GM18868 (cell line): Measurements from ENCODE around the gene MVP.
A peak's percentile ranks its signal among the peaks of the same experiment; 100 is the strongest.

Experiments
- ATAC-seq: cut with Tn5 transposase; IDR thresholded peaks from one replicate; pipeline ENCODE4 v1.9.1; 2021; ENCODE audit warnings: mild to moderate bottlenecking, moderate library complexity; ENCODE audit not compliant: unreplicated experiment

Gene MVP

DNA sequence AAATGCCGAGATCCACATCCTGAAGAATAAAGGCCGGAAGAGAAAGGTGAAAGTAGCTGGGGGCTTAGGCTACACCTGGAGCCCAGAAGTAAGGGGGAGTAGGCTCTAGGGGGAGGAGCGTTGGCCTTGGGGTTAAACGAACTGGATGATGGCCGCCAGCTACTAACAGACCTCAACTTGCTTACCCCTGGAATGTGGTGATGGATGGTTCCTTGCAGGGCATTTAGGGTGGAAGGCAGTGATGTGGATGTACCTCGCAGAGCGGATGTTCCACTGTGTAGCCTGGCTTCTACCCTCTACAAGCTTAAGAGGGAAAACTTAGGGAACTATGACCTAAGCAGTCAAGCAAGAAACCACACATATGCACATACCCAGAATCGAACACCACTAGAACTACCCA is 16.2 kb upstream of the MVP start:
- ATAC-seq, result no peak

DNA sequence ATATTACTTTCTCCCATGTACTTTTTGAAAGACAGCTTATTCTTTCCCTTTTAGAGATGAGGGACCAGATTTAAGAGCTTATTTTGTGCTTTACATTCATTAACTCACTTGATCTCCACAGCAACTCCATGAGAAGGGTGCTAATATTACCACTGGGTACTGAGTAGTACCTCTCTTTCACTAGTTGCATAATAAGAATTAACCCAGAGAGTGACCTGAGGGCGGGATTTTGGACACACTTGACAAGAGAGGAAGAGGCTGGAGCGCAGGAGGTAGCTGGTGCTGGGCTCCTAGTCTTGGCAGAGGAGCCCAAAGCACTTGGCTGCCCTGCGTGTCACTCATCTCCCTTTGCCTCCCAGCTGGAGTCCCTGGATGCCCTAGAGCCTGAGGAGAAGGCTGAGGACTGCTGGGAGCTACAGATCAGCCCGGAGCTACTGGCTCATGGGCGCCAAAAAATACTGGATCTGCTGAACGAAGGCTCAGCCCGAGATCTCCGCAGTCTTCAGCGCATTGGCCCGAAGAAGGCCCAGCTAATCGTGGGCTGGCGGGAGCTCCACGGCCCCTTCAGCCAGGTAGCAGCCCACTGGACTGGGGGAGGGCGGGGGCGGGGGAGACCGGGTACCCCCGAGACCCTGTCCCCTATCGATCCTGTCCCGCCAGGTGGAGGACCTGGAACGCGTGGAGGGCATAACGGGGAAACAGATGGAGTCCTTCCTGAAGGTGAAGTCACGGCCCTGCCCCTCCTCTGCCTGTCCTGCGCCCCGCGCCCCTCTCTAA is 15.6 kb upstream of the MVP start:
- ATAC-seq, result no peak

DNA sequence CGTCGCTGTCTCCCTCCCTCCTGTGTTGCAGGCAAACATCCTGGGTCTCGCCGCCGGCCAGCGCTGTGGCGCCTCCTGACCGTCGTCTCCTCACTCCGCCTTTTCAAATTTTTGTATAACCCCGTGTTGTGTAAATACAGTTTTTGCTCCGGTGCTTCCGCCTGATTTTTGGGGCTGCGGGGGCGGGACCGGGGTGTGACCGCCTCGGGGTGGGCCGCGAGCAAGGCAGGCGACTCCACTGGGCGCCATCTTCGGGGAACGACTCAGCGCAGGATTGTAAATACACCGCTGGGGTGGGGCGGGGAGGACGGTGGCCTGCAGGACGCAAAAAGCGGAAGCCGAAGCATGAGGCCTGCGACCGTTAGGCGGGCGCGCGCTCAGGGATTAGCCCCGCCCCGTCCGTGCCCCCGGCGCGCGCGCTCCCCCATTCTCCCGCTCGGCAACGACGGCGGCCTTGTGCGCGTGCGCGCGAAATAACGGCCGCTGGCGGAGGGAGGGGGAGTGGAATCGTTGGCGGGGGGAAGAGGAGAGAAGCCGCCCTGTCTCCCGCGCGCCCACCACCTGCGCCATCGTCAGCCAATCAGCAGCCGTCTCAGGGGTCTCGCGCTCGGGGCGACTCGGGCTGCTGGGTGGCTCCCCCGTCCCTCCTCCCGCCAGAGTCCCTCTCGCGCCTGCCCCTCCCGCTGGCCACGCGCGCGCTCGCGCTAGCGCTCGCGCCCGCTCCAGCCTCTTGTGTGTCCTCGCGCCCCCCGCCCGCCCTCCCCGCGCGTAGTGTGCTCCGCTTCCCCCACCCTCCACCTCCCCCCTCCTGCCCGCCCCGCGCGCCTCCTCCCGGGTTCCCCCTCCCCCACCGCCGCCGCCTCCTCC is 14.8 kb upstream of the MVP start:
- ATAC-seq, result peak; percentile 55

DNA sequence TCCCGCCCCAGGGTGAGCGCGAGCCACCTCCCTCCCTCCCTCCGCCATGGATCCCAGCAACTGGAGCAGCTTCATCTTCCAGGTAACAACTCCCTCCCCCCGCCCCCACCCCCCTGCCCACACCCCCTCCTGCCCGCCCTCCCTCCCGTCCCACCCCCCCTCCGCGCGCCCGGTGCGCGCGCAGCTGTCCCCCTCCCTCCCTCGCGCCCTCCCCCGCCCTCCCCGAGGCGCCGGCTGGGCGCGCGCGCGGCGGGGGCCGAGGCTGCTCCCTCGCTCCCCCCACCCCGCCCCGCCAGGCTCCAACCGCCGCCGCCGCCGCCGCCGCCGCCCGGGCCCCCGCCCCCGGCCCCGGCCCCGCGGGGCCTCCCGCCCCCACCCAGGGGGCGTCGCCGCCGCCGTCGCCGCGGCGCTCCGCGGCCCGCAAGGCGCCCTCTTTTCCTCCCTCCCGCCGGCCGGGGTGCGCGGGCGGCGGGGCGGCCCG is 14.1 kb upstream of the MVP start, which contains the start of gene MAZ:
TSS of gene MAZ (plus strand) at position 431 of the 481 bp plus-strand sequence. CDS start 173 bp downstream, outside the sequence.
- ATAC-seq, result no peak

DNA sequence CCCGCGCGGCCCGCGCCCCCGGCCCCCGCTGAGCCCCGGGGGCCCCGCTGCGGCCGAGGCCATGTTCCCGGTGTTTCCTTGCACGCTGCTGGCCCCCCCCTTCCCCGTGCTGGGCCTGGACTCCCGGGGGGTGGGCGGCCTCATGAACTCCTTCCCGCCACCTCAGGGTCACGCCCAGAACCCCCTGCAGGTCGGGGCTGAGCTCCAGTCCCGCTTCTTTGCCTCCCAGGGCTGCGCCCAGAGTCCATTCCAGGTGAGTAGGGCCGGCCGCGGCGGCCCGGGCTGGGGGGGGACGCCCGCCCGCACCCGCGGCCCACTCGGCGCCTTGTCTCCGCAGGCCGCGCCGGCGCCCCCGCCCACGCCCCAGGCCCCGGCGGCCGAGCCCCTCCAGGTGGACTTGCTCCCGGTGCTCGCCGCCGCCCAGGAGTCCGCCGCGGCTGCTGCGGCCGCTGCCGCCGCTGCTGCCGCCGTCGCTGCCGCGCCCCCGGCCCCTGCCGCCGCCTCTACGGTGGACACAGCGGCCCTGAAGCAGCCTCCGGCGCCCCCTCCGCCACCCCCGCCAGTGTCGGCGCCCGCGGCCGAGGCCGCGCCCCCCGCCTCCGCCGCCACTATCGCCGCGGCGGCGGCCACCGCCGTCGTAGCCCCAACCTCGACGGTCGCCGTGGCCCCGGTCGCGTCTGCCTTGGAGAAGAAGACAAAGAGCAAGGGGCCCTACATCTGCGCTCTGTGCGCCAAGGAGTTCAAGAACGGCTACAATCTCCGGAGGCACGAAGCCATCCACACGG is 13.4 kb upstream of the MVP start:
- no peak for ATAC-seq

DNA sequence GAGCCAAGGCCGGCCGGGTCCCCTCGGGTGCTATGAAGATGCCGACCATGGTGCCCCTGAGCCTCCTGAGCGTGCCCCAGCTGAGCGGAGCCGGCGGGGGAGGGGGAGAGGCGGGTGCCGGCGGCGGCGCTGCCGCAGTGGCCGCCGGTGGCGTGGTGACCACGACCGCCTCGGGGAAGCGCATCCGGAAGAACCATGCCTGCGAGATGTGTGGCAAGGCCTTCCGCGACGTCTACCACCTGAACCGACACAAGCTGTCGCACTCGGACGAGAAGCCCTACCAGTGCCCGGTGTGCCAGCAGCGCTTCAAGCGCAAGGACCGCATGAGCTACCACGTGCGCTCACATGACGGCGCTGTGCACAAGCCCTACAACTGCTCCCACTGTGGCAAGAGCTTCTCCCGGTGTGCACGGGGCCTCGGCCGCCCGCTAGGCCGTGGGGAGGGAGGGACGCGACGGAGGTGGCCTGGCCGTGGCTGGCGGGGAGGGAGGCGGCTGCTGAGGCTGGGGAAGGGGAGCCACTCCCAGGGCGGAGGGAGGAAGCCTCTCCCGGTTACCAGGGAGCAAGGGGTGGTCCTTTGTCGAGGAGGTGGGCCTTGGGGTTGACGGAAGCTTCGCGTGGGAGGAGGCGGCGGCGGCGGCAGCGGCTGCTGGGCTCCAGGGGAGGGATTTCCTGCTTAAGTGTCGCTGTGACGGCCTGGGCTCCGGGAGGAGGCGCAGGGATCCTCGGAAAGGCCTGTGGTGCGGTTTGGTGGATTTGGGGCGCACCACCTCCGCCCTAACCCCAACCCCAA is 12.6 kb upstream of the MVP start:
- peak; percentile 25 for ATAC-seq

DNA sequence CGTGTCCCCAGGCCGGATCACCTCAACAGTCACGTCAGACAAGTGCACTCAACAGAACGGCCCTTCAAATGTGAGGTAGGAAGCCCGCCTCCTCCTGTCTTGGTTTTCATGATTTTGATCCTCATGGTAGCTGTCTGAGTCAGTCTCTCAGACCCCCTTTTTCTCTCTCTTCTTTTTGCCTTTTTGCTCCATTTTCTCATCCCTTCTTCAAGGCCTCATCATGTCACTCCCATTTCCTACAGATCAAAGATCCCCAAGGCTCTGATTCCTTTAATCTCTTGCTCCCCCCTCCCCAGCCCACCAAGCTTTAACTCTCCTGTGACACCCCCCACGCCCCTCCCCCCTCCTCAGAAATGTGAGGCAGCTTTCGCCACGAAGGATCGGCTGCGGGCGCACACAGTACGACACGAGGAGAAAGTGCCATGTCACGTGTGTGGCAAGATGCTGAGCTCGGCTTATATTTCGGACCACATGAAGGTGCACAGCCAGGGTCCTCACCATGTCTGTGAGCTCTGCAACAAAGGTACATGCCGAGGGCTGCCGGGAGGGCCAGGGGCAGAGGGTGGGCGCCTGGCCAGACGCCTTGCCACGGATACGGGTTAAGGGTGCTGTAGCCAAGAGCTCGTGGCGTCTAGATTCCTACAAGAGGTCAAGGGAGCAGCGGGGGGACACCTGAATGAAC is 11.9 kb upstream of the MVP start:
- ATAC-seq, result no peak

DNA sequence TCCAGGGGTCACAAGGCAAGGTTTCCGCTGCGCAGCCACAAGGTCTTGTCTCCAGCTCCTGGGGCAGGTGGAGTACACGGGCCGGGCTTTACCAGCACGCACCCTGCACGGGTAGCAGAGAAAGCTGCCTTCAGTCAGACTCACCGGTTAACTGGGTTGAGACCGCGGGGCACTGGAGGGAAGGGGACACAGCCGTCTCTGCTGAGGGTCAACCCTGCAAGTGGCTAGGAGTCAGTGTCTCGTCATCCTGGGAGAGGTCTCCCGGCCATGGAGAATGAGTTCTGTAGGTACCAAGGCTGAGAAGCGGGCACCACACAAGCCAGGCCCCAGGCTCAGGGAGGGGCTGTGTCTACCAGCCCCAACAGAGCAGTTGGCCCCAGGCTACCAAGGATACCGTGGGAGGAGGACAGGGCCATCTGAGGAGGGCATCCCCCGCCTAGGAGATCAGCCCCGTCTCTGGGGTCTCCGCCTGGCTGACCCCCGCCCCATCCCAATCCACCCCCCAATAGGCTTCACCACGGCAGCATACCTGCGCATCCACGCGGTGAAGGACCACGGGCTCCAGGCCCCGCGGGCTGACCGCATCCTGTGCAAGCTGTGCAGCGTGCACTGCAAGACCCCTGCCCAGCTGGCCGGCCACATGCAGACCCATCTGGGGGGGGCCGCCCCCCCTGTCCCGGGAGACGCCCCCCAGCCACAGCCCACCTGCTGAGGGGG is 11.1 kb upstream of the MVP start:
- ATAC-seq, result no peak

DNA sequence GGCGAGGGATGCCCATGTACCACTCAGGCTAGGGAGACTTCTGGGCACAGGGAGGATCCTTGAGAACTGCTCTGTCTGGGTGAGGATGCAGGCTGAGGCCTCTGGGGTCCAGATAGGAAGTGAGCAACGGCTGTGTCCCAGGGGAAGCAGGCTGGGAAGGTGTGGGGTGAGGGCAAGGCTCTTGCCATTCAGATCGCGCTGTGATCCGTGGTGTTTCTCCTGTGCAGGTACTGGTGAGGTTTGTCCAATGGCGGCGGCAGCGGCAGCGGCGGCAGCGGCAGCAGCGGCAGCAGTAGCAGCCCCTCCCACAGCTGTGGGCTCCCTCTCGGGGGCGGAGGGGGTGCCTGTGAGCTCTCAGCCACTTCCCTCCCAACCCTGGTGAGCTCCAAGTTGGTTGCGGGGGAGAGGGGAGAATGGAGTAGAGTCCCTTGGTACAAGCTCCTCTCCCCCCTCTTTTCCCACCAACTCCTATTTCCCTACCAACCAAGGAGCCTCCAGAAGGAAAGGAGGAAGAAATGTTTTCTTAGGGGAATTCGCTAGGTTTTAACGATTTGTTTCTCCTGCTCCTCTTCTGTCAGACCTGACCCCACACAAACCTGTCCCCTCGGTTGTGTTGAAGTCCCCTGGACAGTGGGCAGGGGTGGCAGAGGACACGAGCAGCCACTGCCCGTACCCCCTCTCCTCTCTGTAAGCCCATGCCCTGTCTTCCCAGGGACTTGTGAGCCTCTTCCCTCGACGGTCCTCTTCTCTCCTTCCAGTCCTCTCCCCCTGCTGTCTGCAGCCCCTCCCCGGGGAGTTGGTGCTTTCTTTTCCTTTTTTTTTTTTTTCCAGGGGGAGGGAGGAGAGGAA is 10.2 kb upstream of the MVP start:
- ATAC-seq, result no peak

DNA sequence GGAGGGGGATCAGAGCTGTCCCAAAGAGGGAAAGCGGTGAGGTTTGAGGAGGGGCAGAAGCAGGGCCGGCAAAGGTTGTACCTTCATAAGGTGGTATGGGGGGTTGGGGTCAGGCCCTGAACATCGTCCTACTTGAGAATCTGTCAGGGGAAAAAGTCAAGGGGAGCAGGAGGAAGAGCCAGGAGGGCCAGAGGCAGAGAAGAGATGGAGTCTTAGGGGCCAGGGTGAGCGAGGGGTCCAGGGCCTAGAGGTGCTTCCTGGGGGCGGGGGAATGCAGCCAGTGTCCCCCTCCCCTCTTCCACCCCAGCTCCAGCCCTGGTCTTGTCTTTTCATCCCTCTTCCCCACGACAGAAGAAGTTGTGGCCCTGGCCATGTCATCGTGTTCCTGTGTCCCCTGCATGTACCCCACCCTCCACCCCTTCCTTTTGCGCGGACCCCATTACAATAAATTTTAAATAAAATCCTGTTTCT is 9.5 kb upstream of the MVP start:
- ATAC-seq, result no peak

DNA sequence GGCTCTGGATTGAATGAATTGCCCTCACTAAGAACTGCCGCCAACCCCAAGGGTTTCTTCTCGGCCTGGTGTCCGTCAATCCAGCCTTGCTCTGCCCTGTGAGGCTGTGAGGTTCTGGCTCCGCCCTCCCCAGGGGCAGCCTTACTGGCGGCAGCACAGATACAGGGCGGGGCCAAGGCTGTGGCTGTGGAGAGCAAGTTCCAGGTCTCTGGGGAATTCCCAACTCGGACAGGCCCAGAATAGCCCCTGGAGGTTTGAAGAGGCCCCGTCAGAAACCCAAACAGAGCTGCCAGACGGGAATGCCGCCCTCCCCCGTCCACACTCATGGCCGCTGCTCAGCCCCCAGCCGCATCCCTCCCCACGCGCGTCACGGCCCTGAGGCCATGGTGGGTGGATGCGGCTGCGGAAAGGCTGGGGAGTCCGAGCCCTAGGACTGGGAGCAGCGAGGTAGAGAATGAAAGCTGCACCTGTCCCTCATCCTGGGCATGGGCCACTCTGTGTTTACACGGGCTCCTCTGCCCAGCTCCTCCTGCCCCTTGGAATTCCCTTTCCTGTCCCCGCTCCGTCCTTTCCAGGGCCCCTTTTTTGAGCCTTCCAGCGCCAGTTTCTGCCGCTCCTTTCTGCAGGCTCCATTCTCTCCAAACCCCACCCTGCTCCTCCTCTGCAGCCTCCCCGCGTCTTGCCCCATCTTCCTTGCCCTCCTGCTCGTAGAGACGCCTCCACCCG is 8.9 kb upstream of the MVP start:
- ATAC-seq, result peak; percentile 39

DNA sequence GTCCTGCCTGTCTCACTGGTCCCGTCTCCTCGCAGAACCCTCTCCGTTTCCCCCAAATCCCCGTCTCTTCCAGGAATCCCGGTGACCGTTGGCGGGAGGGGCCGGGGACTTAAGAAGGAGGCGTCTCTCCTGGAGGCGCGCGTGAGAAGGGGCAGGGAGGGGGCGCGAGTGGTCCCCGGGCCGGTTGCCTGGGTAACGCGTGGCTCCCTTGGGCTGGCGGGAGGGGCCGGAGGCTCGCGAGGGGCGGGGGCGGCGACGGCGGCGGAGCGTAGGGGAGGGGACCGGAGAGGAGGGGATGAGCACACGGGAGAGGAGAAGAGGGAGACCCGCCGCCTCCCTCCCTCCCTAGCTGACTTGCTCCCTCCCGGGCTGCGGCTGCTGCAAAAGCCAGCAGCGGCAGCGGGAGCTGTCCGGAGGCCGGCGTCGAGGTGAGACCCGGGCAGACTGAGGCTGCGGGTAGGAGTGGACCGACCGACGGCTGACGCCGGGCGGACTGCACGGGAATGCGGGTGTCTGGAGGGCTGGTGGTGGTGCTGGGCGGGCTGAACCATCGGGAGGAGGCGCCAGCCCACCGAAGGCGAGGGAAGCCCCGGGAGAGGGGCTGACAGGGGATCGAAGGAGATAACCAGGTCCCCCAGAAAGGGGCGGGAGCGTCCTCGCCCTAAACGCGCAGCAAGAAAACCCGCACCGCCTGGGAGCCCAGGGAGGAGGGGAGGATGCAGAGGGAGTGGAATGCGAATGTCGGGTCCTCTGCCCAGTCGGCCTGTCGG is 8.2 kb upstream of the MVP start, which contains the start of gene PRRT2:
TSS of gene PRRT2 (plus strand) at position 298 of the 770 bp plus-strand sequence. CDS start 862 bp downstream, outside the sequence.
- ATAC-seq, result no peak

DNA sequence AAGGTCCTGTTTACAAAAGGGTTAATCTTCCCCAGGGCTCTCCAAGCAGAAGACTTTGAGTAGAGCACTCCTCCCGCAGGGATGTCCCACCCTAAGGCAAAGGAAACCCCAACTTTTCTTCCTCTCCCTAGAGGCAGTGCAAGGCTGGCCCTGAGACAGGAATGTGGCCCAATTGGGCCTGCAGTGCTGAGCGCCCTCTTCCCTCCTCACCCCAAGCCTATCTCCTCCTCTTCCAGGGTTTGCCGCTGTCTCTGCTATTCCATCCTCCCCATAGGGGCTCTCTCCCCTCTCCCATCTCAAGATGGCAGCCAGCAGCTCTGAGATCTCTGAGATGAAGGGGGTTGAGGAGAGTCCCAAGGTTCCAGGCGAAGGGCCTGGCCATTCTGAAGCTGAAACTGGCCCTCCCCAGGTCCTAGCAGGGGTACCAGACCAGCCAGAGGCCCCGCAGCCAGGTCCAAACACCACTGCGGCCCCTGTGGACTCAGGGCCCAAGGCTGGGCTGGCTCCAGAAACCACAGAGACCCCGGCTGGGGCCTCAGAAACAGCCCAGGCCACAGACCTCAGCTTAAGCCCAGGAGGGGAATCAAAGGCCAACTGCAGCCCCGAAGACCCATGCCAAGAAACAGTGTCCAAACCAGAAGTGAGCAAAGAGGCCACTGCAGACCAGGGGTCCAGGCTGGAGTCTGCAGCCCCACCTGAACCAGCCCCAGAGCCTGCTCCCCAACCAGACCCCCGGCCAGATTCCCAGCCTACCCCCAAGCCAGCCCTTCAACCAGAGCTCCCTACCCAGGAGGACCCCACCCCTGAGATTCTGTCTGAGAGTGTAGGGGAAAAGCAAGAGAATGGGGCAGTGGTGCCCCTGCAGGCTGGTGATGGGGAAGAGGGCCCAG is 7.3 kb upstream of the MVP start:
- ATAC-seq, result no peak

DNA sequence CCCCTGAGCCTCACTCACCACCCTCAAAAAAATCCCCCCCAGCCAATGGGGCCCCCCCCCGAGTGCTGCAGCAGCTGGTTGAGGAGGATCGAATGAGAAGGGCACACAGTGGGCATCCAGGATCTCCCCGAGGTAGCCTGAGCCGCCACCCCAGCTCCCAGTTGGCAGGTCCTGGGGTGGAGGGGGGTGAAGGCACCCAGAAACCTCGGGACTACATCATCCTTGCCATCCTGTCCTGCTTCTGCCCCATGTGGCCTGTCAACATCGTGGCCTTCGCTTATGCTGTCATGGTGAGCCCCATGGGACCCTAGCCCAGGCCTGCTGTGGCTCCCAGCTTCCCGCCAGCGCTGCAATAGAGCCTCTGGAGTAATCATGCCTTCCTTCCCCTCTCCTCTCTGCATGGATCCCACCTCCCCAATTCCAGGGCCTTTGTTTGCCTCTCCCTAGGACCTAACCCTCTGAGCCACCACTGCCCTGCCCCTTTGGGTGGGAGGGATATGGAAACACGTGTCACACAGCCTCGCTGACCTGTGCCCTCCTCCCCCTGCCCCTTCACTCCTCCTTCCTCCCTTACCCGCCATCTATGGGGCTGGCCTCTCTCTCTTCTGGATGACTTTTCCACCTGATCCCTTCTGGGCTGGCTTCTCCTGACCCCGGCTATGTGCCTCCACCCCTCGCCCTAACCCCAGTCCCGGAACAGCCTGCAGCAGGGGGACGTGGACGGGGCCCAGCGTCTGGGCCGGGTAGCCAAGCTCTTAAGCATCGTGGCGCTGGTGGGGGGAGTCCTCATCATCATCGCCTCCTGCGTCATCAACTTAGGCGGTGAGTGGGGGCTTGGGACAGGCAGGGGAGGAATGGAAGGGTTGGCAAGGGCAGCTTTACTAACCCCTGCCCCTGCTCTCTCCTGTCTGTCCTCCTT is 6.4 kb upstream of the MVP start:
- ATAC-seq, result no peak
